ENCODE measurements around the gene OR10G4. TPM values are rescaled to one million over a fixed set of nuclear protein-coding genes. Genes with fewer than 3 reads are reported as not detected.

Gene OR10G4
- total and polyA plus RNA-seq, 2 donors: under 0.01 TPM; not detected in 1

- whole genome bisulfite sequencing: 93% methylated on average over 9 of the region's 9 CpGs
- no peaks in the 10 kb centered on the region for H3K9me3 ChIP-seq (ENCODE audit: control insufficient read depth in 2 of 2, insufficient read depth in 1 of 2, low read length in 1 of 2)
These were observed 26.8 kb downstream of the OR10G4 start for GRCh38 chr11:124039557-124039956.

GRCh38 chr11:124041254-124041653 is 28.5 kb downstream of the OR10G4 start, which contains the start of gene OR10G7:
TSS of gene OR10G7 (minus strand) at chr11:124041325. CDS start at chr11:124039001, 2,324 bp downstream.
- H3K27me3 ChIP-seq (ENCODE audit: control insufficient read depth in 2 of 2, insufficient read depth in 1 of 2, low read length in 1 of 2): no peaks in the 10 kb centered on the region
- H3K27ac ChIP-seq (ENCODE audit: low read depth in 1 of 2, low read length in 1 of 2): no peak within 1 kb of the TSS
- no peaks in the 10 kb centered on the region for H3K4me1 ChIP-seq (ENCODE audit: control insufficient read depth in 2 of 2, insufficient read depth in 2 of 2, low read length in 2 of 2)
- H3K4me3 ChIP-seq (ENCODE audit: low read length in 2 of 2): no peak within 1 kb of the TSS
- 38% methylated on average over 1 of the region's 1 CpG for WGBS
- H3K9me3 ChIP-seq (ENCODE audit: control insufficient read depth in 2 of 2, insufficient read depth in 1 of 2, low read length in 1 of 2): no peaks in the 10 kb centered on the region
- no peaks in the 10 kb centered on the region for H3K36me3 ChIP-seq (ENCODE audit: control insufficient read depth in 2 of 2, insufficient read depth in 2 of 2, low read length in 1 of 2)
- no peak for DNase-seq (ENCODE audit: low read depth in 6 of 9, low spot score in 9 of 9)

More at GRCh38 chr11:124039557-124039956, 26.8 kb downstream of the OR10G4 start:
- Histone ChIP-seq H3K4me3 (ENCODE audit: low read length in 2 of 2) (no peak overlapping the region), H3K27ac (ENCODE audit: low read depth in 1 of 2, low read length in 1 of 2) (no peak overlapping the region), H3K36me3 (ENCODE audit: control insufficient read depth in 2 of 2, insufficient read depth in 2 of 2, low read length in 1 of 2) (no peaks in the 10 kb centered on the region), H3K27me3 (ENCODE audit: control insufficient read depth in 2 of 2, insufficient read depth in 1 of 2, low read length in 1 of 2) (no peaks in the 10 kb centered on the region), H3K4me1 (ENCODE audit: control insufficient read depth in 2 of 2, insufficient read depth in 2 of 2, low read length in 2 of 2) (no peaks in the 10 kb centered on the region)
- no peak for DNase-seq (ENCODE audit: low read depth in 6 of 9, low spot score in 9 of 9)

- WGBS: 93% methylated on average over 4 of the region's 4 CpGs
- no peak overlapping the region for H3K4me3 ChIP-seq (ENCODE audit: low read length in 2 of 2)
- H3K36me3 ChIP-seq (ENCODE audit: control insufficient read depth in 2 of 2, insufficient read depth in 2 of 2, low read length in 1 of 2): no peaks in the 10 kb centered on the region
- H3K9me3 ChIP-seq (ENCODE audit: control insufficient read depth in 2 of 2, insufficient read depth in 1 of 2, low read length in 1 of 2): no peaks in the 10 kb centered on the region
- no peaks in the 10 kb centered on the region for H3K4me1 ChIP-seq (ENCODE audit: control insufficient read depth in 2 of 2, insufficient read depth in 2 of 2, low read length in 2 of 2)
- H3K27me3 ChIP-seq (ENCODE audit: control insufficient read depth in 2 of 2, insufficient read depth in 1 of 2, low read length in 1 of 2): no peaks in the 10 kb centered on the region
- no peak for DNase-seq (ENCODE audit: low read depth in 6 of 9, low spot score in 9 of 9)
- H3K27ac ChIP-seq (ENCODE audit: low read depth in 1 of 2, low read length in 1 of 2): no peak overlapping the region
These were observed 30.6 kb downstream of the OR10G4 start for GRCh38 chr11:124043420-124043819.

- Histone ChIP-seq H3K27me3 (ENCODE audit: control insufficient read depth in 2 of 2, insufficient read depth in 1 of 2, low read length in 1 of 2) (no peaks in the 10 kb centered on the region), H3K9me3 (ENCODE audit: control insufficient read depth in 2 of 2, insufficient read depth in 1 of 2, low read length in 1 of 2) (no peaks in the 10 kb centered on the region), H3K36me3 (ENCODE audit: control insufficient read depth in 2 of 2, insufficient read depth in 2 of 2, low read length in 1 of 2) (no peaks in the 10 kb centered on the region), H3K4me3 (ENCODE audit: low read length in 2 of 2) (no peak overlapping the region), H3K4me1 (ENCODE audit: control insufficient read depth in 2 of 2, insufficient read depth in 2 of 2, low read length in 2 of 2) (no peaks in the 10 kb centered on the region), H3K27ac (ENCODE audit: low read depth in 1 of 2, low read length in 1 of 2) (no peak overlapping the region)
- no peak for DNase-seq (ENCODE audit: low read depth in 6 of 9, low spot score in 9 of 9)
- WGBS: 39% methylated on average over 1 of the region's 1 CpG
These were observed 38.0 kb downstream of the OR10G4 start for GRCh38 chr11:124050748-124051147.

GRCh38 chr11:124052966-124053365 is 40.2 kb downstream of the OR10G4 start:
- Histone ChIP-seq H3K27ac (ENCODE audit: low read depth in 1 of 2, low read length in 1 of 2) (no peak overlapping the region), H3K9me3 (ENCODE audit: control insufficient read depth in 2 of 2, insufficient read depth in 1 of 2, low read length in 1 of 2) (no peaks in the 10 kb centered on the region), H3K36me3 (ENCODE audit: control insufficient read depth in 2 of 2, insufficient read depth in 2 of 2, low read length in 1 of 2) (no peaks in the 10 kb centered on the region), H3K4me3 (ENCODE audit: low read length in 2 of 2) (no peak overlapping the region), H3K27me3 (ENCODE audit: control insufficient read depth in 2 of 2, insufficient read depth in 1 of 2, low read length in 1 of 2) (no peaks in the 10 kb centered on the region), H3K4me1 (ENCODE audit: control insufficient read depth in 2 of 2, insufficient read depth in 2 of 2, low read length in 2 of 2) (no peaks in the 10 kb centered on the region)
- DNase-seq (ENCODE audit: low read depth in 6 of 9, low spot score in 9 of 9): no peak
- WGBS: 93% methylated on average over 3 of the region's 3 CpGs

Other genes with a start within 250 kb of the OR10G4 start
- not detected for gene OR6M1, start 206.6 kb upstream of the OR10G4 start, total RNA-seq
- gene OR6M1, start 206.6 kb upstream of the OR10G4 start, polyA plus RNA-seq: not detected
- gene TMEM225, start 127.3 kb upstream of the OR10G4 start, total RNA-seq: not detected
- not detected for gene TMEM225, start 127.3 kb upstream of the OR10G4 start, polyA plus RNA-seq
- not detected for gene OR8D4, start 110.8 kb upstream of the OR10G4 start, total RNA-seq
- gene OR8D4, start 110.8 kb upstream of the OR10G4 start, polyA plus RNA-seq: 0.02 TPM
- gene OR4D5, start 73.4 kb upstream of the OR10G4 start, total RNA-seq: not detected
- not detected for gene OR4D5, start 73.4 kb upstream of the OR10G4 start, polyA plus RNA-seq
- gene OR6T1, start 69.2 kb upstream of the OR10G4 start, total RNA-seq: not detected
- not detected for gene OR6T1, start 69.2 kb upstream of the OR10G4 start, polyA plus RNA-seq
- gene OR10S1, start 35.2 kb upstream of the OR10G4 start, total RNA-seq: not detected
- not detected for gene OR10S1, start 35.2 kb upstream of the OR10G4 start, polyA plus RNA-seq
- not detected for gene OR10G6, start 17.8 kb upstream of the OR10G4 start, total RNA-seq
- not detected for gene OR10G6, start 17.8 kb upstream of the OR10G4 start, polyA plus RNA-seq
- gene OR10G9, start 10.0 kb downstream of the OR10G4 start, total RNA-seq: not detected
- gene OR10G9, start 10.0 kb downstream of the OR10G4 start, polyA plus RNA-seq: not detected
- not detected for gene OR10G8, start 13.8 kb downstream of the OR10G4 start, total RNA-seq
- gene OR10G8, start 13.8 kb downstream of the OR10G4 start, polyA plus RNA-seq: not detected
- not detected for gene OR10G7, start 28.3 kb downstream of the OR10G4 start, total RNA-seq
- gene OR10G7, start 28.3 kb downstream of the OR10G4 start, polyA plus RNA-seq: not detected
- gene VWA5A, start 102.5 kb downstream of the OR10G4 start, total RNA-seq: 6.0 TPM
- 15.8 TPM for gene VWA5A, start 102.5 kb downstream of the OR10G4 start, polyA plus RNA-seq
- not detected for gene OR10D3, start 170.3 kb downstream of the OR10G4 start, total RNA-seq
- not detected for gene OR10D3, start 170.3 kb downstream of the OR10G4 start, polyA plus RNA-seq
- not detected for gene OR8G1, start 228.1 kb downstream of the OR10G4 start, total RNA-seq
- gene OR8G1, start 228.1 kb downstream of the OR10G4 start, polyA plus RNA-seq: not detected
- 0.05 TPM for gene OR8G5, start 243.4 kb downstream of the OR10G4 start, total RNA-seq
- gene OR8G5, start 243.4 kb downstream of the OR10G4 start, polyA plus RNA-seq: 0.14 TPM